ENCODE data around the gene EIF3L. TPM values are rescaled to one million over a fixed set of nuclear protein-coding genes. Genes with fewer than 3 reads are reported as not detected.

EIF3L gene
- total and polyA plus RNA-seq, 9 of the 15 experiments (the other 6 are each of a cell fraction or from before 2014, with no cell fraction given), result 257 to 699 (median 368) TPM

- FAIRE-seq (no peak), ATAC-seq (no peak), DNase-seq (ENCODE audit: extremely low read depth in 1 of 4, low spot score in 3 of 4) (no peak)
- Histone ChIP-seq H3K36me3 (ENCODE audit: control insufficient read depth, insufficient read depth, low read length) (peaks cover 7% of the 10 kb centered on the region; the same call in 2 of the 3 replicates), H3K4me1 (replicated peaks in 1 of 2; ENCODE audit: control insufficient read depth in 2 of 2, insufficient read depth in 2 of 2, low read length in 2 of 2) (peaks cover 34 to 58% of the 10 kb centered on the region in 2 experiments), H3K9me1 (ENCODE audit: control insufficient read depth, insufficient read depth, low read length) (no peaks in the 10 kb centered on the region), H3K9ac (ENCODE audit: insufficient read depth in 1 of 2, low read depth in 2 of 2, low read length in 2 of 2) (peak overlapping the region; percentile 65 to 78; a peak in 3 of 4 replicates), H3K4me2 (ENCODE audit: insufficient read depth, low read length) (no peak overlapping the region), H3K27me3 (ENCODE audit: control insufficient read depth in 2 of 2, insufficient read depth in 2 of 2, low read length in 2 of 2) (no peaks in the 10 kb centered on the region), H2AFZ (ENCODE audit: low read depth, low read length) (peak overlapping the region; percentile 85), H3K79me2 (ENCODE audit: control insufficient read depth, insufficient read depth, low read length) (peaks cover 27% of the 10 kb centered on the region), H4K20me1 (replicated peaks; ENCODE audit: control insufficient read depth, insufficient read depth, low read length) (no peaks in the 10 kb centered on the region), H3K4me3 (no peak overlapping the region), H3K27ac (ENCODE audit: extremely low read depth, low read depth, low read length) (peak overlapping the region; percentile 69), H3K9me3 (replicated peaks; ENCODE audit: control insufficient read depth, insufficient read depth, low read depth, low read length) (no peaks in the 10 kb centered on the region)
- POLR2A ChIA-PET, result no interaction called here
- BruUV-seq (replicated peaks), result no TSS peak
- CTCF ChIA-PET (ENCODE audit: low intra/inter-chr PET ratio), result no interaction called here
- intact Hi-C loops (cut with micrococcal nuclease) (no loop called here), in situ Hi-C loops (cut with MboI) (no loop called here)
- 75% methylated on average over 8 of the region's 10 CpGs for WGBS (ENCODE audit: insufficient coverage, low coverage, missing lambda C conversion rate)
- TF ChIP-seq ZNF253 (CRISPR knock-in tag; conservative IDR thresholded peaks at IDR 0.05) (no peak), MGA (IDR thresholded peaks at IDR 0.05) (no peak), TBP (optimal IDR thresholded peaks at IDR 0.05; ENCODE audit: low read depth, low read length) (peak; percentile 16), TFE3 (CRISPR knock-in tag; IDR thresholded peaks at IDR 0.05) (no peak), SIX5 (IDR thresholded peaks at IDR 0.05; ENCODE audit: borderline replicate concordance in 1 of 2, insufficient read depth in 1 of 2, low read depth in 1 of 2, low read length in 2 of 2) (no peak), RBFOX2 (IDR thresholded peaks at IDR 0.05; ENCODE audit: low read depth, low read length) (0 out of 2 replicates have a peak, but pooled peaks have one; percentile 4), ZNF217 (CRISPR knock-in tag; IDR thresholded peaks at IDR 0.05) (no peak)
Observed at GRCh38 chr22:37805810-37806277, 43.4 kb upstream of the EIF3L start.

Data from K562 (cell line).